Mucosa of descending colon (tissue), 3 donors: ENCODE results near the gene NAP1L4. TPM values are rescaled to one million over a fixed set of nuclear protein-coding genes. Genes with fewer than 3 reads are reported as not detected.
A peak's percentile ranks its signal among the peaks of the same experiment; 100 is the strongest.

Experiments used
- ATAC-seq: fragments of 200-7000 bp; cut with Tn5 transposase; one replicate; pipeline ENCODE4 v1.9.1; 2020; ENCODE audit warnings: mild to moderate bottlenecking, moderate library complexity
- DNase-seq, 3 donors: peaks; one replicate each; pipeline ENCODE4 v3.0.0-alpha.2; 2020
- H3K36me3 ChIP-seq: fragments of 200-600 bp; one replicate; pipeline ENCODE4 v1.8.0; 2021; ENCODE audit warnings: low read depth, mild to moderate bottlenecking
- H3K4me1 ChIP-seq: fragments of 200-600 bp; one replicate; pipeline ENCODE4 v1.8.0; 2021; ENCODE audit warnings: low read depth, mild to moderate bottlenecking
- H3K4me3 ChIP-seq: fragments of 200-600 bp; one replicate; pipeline ENCODE4 v1.8.0; 2021; ENCODE audit warnings: mild to moderate bottlenecking
- H3K9me3 ChIP-seq: fragments of 200-600 bp; one replicate; pipeline ENCODE4 v1.8.0; 2021; ENCODE audit warnings: mild to moderate bottlenecking
- intact Hi-C, 2 donors: fragments of 100-400 bp; cut with DNase I in 1 of 2; cut with micrococcal nuclease in 1 of 2; formaldehyde crosslinking; loops; one replicate each; pipeline versions ENCODE4 v1.11.0 to v1.11.1; 2022; cut with DNase I, micrococcal nuclease
- total RNA-seq, 3 donors: library from RNA; stranded (reverse); fragmentation: NEBNext Ultra II Directional in 2 of 3; extraction: Animal tissue kit (Norgen Biotek cat#: 25700) in 2 of 3; gene quantifications; one replicate each; pipeline versions ENCODE4 v1.2.1 to v1.2.4, GENCODE V29; 2021 to 2023
- TF ChIP-seq, protein P1 (sequence below): fragments of 200-600 bp; IDR thresholded peaks from one replicate; pipeline ENCODE4 v1.8.0; 2022; ENCODE audit warnings: antibody characterized with exemption, mild to moderate bottlenecking
- donor health status: DM: no; HTN: no; CAD: no; lungs with moderate emphysema.
- donor health status: DM: no; HTN: no; CAD: no.
- donor health status: DM: no; HTN: yes; CAD: no.

NAP1L4 gene
- total RNA-seq, 3 donors from 2014 or later = 94.0 to 116 (median 99.8) TPM

DNA sequence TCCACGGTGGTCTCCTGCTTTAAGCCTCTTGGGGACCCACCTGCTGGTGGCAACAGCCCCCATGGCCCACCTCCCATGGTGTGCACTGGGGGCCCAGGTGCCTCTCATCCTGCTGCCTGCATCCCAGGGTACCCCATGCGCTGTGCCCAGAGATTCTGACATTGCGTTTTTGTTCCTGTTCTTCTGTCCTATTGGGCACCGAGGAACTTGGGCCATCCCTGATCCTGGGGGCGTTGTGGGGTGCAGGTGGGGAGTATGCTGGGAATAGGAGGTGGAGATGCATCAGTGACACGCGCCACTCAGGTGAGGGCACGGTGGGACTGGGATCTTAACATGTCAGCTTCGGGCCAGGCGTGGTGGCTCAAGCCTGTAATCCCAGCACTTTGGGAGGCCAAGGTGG is 12.4 kb upstream of the NAP1L4 start:
- H3K36me3 ChIP-seq = no peaks in the 10 kb centered on the region
- DNase-seq (peak in 1 of 3 donors; percentile 11), ATAC-seq (no peak)
- no peaks in the 10 kb centered on the region for H3K9me3 ChIP-seq
- TF ChIP-seq, protein P1, sequence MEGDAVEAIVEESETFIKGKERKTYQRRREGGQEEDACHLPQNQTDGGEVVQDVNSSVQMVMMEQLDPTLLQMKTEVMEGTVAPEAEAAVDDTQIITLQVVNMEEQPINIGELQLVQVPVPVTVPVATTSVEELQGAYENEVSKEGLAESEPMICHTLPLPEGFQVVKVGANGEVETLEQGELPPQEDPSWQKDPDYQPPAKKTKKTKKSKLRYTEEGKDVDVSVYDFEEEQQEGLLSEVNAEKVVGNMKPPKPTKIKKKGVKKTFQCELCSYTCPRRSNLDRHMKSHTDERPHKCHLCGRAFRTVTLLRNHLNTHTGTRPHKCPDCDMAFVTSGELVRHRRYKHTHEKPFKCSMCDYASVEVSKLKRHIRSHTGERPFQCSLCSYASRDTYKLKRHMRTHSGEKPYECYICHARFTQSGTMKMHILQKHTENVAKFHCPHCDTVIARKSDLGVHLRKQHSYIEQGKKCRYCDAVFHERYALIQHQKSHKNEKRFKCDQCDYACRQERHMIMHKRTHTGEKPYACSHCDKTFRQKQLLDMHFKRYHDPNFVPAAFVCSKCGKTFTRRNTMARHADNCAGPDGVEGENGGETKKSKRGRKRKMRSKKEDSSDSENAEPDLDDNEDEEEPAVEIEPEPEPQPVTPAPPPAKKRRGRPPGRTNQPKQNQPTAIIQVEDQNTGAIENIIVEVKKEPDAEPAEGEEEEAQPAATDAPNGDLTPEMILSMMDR = no peak
- intact Hi-C loops = no loop called here
- no peaks in the 10 kb centered on the region for H3K4me1 ChIP-seq
- H3K4me3 ChIP-seq = no peak overlapping the region

DNA sequence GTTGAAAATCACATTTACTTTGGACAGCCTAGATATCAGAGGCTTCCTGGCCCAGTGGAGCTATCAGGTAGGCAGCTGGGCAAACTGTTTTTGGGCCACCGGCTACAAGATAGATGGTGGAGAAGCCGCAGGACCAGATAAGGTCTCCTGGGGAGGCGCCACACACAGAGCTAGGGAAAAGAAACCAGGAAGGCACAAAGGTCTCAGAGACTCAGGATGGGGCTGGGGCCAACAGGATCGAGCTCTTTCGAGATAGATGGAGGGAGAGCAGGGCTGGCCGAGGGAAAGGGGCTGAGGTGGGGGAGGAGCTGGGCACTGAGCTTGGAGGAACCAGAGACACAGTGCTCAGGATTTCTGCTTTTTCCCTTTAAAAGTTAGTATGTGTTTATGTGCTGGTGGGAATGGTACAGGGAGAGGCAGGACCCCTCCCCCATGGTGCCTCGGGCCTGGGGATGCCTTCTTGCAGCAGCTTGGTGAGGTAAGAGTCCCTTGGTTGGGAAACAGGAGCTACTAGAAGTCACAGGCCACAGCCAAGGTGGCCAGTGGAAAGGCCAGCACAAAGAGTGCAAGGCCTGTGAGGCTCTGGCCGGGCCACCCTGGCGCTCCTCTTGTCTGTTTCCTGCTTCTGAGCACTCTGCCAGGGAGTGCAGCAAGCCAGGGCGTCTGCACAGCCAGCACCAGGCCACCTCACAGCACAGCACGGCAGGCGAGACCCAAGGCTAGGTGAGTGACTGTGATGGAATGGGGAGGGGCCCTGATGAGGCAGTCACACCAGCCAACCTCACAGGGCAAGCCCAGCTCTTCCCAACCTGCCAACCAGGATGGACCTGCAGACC is 11.5 kb upstream of the NAP1L4 start:
- Histone ChIP-seq H3K36me3 (no peaks in the 10 kb centered on the region), H3K4me1 (no peaks in the 10 kb centered on the region), H3K9me3 (no peaks in the 10 kb centered on the region), H3K4me3 (no peak overlapping the region)
- TF ChIP-seq, protein P1 = no peak
- intact Hi-C loops = no loop called here
- ATAC-seq (no peak), DNase-seq (peak in 1 of 3 donors; percentile 8)

DNA sequence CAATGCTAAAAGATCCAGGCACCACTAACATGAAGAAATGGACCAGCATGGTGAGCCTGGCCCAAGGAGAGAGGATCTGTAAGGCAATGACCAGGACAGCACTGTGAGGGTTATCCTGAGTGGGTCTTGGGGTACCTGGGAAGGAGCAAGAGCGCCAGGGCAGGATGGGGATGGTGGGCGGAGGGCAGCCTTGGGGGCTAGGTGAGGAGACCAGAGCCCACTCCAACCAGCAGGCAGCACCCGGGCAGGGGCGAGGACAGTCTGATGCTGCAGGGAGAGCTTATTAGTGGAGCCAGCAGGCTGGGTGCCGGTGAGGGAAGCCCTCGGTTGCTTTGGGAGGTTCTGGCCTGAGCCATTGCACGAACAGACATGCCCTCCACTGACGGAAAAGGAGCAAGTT is 10.7 kb upstream of the NAP1L4 start:
- H3K4me1 ChIP-seq = no peaks in the 10 kb centered on the region
- ATAC-seq (no peak), DNase-seq (no peak)
- TF ChIP-seq, protein P1 = no peak
- no peak overlapping the region for H3K4me3 ChIP-seq
- no peaks in the 10 kb centered on the region for H3K9me3 ChIP-seq
- H3K36me3 ChIP-seq = no peaks in the 10 kb centered on the region
- intact Hi-C loops = no loop called here

DNA sequence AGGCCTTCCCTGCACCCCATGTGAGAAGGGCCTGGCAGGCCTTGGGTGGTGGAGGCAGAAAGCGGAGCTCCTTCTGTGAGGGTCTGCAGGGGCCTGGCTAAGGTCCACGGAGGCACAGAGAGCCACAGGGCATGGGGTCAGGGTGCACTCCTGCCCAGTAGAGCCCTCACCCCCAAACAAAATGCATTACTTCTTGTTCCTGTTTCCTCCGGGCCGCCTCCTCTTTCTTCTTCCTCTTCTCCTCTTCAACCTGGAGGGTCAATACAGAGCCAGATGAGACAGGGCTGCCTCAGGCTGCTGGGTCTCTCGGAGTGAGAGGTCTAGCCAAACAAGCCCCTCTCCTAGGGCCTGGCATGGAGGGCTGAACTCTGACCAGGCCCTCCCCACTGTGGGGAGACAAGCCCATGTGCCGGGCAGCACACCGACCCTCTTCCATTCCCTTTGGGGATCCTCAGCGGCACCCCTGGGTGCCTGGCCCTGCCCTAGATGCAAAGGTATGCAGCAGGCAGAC is 10.3 kb upstream of the NAP1L4 start:
- Histone ChIP-seq H3K4me1 (no peaks in the 10 kb centered on the region), H3K4me3 (no peak overlapping the region), H3K9me3 (no peaks in the 10 kb centered on the region), H3K36me3 (no peaks in the 10 kb centered on the region)
- intact Hi-C loops = no loop called here
- no peak for DNase-seq
- ATAC-seq = no peak
- TF ChIP-seq, protein P1 = no peak

- intact Hi-C loops = no loop called here
- TF ChIP-seq, protein P1 = no peak
- ATAC-seq (no peak), DNase-seq (no peak)
- Histone ChIP-seq H3K36me3 (no peaks in the 10 kb centered on the region), H3K4me1 (no peaks in the 10 kb centered on the region), H3K4me3 (no peak overlapping the region), H3K9me3 (no peaks in the 10 kb centered on the region)
Measured at GRCh38 chr11:3001496-3001895, 9.4 kb upstream of the NAP1L4 start.
